ENCODE measurements around the gene AK9. TPM values are rescaled to one million over a fixed set of nuclear protein-coding genes. Genes with fewer than 3 reads are reported as not detected.

Gene AK9
- total RNA-seq, 2 experiments from 2014 or later: 8.0 to 8.2 TPM

DNA sequence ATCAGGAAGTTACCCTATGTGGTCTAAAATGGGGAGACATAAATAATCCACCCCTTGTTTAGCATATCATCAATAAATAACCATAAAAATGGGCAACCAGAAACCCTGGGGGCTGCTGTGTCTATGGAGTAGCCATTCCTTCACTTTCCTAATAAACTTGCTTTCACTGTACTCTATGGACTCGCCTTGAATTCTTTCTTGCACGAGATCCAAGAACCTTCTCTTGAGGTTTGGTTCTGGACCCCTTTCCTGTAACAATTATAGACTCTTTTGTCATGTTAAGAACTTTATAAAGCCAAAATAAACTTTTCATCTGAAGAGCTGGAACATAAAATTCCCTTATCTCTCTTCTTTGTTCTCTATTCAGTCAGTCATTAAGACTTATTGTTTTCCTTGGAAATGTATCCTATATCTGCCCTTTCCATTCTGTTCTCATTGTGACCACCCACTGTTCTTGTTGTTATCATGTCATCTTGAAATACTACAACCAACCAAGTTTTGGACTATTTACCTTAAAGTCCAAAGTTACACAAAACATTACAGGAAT lies 178.7 kb downstream of the AK9 start:
- peaks cover 4% of the 10 kb centered on the region for H3K9me3 Mint-ChIP-seq
- peaks cover 8% of the 10 kb centered on the region for H3K36me3 Mint-ChIP-seq
- H3K4me3 Mint-ChIP-seq: no peak overlapping the region
- H3K27ac Mint-ChIP-seq: no peak overlapping the region
- DNase-seq: no peak
- H3K27me3 Mint-ChIP-seq: no peaks in the 10 kb centered on the region
- POLR2A ChIA-PET: interaction anchor here (0.6 kb wide), 1 partner anchor 151 kb away, joined by 3 read pairs; no protein-coding TSS in a partner anchor
- H3K4me1 Mint-ChIP-seq: peaks cover 21% of the 10 kb centered on the region
- no peak for ATAC-seq (ENCODE audit: low read depth)

DNA sequence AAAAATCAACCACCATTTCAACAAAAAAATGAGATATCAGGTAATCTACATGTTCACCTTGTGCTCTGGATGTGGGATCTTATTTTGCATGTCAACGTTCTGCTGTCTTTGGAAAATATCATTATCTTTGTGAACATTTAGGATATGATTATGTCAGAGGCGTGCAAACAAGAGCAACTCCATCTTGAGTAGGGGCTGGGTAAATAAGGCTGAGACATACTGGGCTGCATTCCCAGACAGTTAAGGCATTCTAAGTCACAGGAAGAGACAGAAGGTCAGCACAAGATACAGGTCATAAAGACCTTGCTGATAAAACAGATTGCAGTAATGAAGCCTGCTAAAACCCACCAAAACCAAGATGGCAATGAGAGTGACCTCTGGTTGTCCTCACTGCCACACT lies 179.2 kb downstream of the AK9 start:
- ATAC-seq (ENCODE audit: low read depth) (no peak), DNase-seq (no peak)
- no peak overlapping the region for H3K4me3 Mint-ChIP-seq
- peaks cover 8% of the 10 kb centered on the region for H3K36me3 Mint-ChIP-seq
- H3K9me3 Mint-ChIP-seq: peaks cover 4% of the 10 kb centered on the region
- no peak overlapping the region for H3K27ac Mint-ChIP-seq
- peaks cover 17% of the 10 kb centered on the region for H3K4me1 Mint-ChIP-seq
- POLR2A ChIA-PET: no interaction called here
- no peaks in the 10 kb centered on the region for H3K27me3 Mint-ChIP-seq

DNA sequence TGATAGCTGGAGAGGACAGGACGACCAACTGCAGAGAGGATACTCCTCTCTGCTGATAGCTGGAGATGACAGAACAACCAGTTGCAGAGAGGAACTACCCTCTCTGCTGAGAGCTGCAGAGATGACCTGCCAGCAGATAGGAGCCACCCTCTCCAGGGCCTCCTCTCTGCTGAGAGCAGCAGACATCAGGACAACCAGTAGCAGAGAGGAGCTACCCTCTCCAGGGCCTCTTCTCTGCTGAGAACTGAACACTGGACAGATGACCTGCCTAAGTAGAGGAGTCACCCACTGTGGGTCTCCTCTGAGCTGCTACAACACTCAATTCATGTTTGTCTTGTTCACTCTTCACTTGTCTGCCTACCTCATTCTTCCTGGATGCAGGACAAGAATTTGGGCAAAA lies 180.6 kb downstream of the AK9 start:
- H3K27ac Mint-ChIP-seq: no peak overlapping the region
- peaks cover 4% of the 10 kb centered on the region for H3K9me3 Mint-ChIP-seq
- H3K4me3 Mint-ChIP-seq: no peak overlapping the region
- no peaks in the 10 kb centered on the region for H3K27me3 Mint-ChIP-seq
- DNase-seq (no peak), ATAC-seq (ENCODE audit: low read depth) (no peak)
- peaks cover 7% of the 10 kb centered on the region for H3K4me1 Mint-ChIP-seq
- H3K36me3 Mint-ChIP-seq: peaks cover 6% of the 10 kb centered on the region
- POLR2A ChIA-PET: no interaction called here

DNA sequence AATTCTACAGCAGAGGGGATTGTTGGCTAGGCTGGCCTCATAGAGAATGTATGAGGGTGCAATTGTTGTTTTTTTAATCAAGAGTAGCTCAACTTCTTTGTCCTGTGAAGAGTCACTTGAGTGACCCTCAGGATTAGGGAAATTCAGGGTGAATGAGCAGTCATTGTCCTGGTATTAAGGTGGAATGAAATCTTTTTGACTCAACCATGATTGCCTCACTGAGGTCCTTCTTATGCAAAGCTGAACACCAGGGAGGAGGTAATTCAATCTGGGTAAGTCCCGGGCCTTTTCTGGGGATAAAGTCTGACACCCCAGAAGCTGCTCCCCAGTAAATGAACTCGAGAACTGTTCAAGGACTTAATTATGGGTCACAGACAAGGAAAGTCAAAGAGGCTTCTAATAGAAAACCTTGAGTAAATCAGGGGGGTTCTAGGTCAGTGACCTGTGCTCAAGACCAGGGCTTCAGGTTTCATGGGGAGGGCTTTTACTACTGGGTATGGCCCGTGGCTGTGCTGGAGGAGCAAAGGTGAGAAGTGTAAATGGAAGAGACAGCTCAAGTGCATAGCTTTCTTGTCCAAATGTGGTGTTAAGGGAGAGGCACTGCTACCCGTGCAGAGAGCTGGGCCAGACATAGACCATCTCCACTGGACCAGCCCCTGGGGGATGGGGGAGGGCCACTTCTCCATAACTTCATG lies 182.7 kb downstream of the AK9 start:
- Mint-ChIP-seq H3K36me3 (peaks cover 3% of the 10 kb centered on the region), H3K4me3 (no peak overlapping the region), H3K27me3 (no peaks in the 10 kb centered on the region), H3K9me3 (peaks cover 4% of the 10 kb centered on the region), H3K4me1 (no peaks in the 10 kb centered on the region), H3K27ac (no peak overlapping the region)
- ATAC-seq (ENCODE audit: low read depth) (no peak), DNase-seq (no peak)
- POLR2A ChIA-PET: interaction anchor here (0.5 to 1.1 kb wide), 3 partner anchors 17 to 596 kb away, joined by 3 read pairs; partner anchors contain the start of gene CD164

DNA sequence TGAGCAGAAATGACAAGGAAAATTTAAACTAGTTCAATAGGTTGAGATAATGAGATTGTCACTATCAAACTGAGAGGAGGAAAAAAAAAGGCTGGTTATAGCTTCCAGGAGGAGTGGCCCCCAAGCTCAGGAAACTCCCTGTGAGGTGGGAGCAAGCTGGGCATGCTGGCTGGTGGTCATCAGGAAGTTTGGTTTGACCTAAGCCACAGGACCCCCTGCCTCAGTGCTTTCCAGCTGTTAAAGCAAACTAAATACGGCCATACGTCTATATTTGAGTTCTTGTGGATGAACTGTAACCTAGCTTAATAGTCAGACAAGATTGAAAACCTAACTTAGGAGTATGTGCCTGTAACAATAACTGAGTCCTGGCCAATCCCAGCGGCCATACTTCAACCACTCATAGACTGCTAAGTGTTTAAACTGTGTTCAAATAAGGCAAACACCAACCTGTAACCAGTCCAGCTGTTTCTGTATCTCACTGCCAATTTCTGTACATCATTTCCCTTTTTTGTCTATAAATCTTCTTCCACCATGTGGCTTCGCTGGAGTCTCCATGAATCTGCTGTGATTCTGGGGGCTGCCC lies 183.4 kb downstream of the AK9 start:
- peaks cover 4% of the 10 kb centered on the region for H3K9me3 Mint-ChIP-seq
- POLR2A ChIA-PET: interaction anchor here (0.5 to 1.7 kb wide), 3 partner anchors 8 to 595 kb away, joined by 3 to 6 read pairs (median 3); no protein-coding TSS in a partner anchor
- no peak overlapping the region for H3K27ac Mint-ChIP-seq
- DNase-seq (no peak), ATAC-seq (ENCODE audit: low read depth) (no peak)
- H3K36me3 Mint-ChIP-seq: peaks cover 3% of the 10 kb centered on the region
- no peaks in the 10 kb centered on the region for H3K27me3 Mint-ChIP-seq
- no peak overlapping the region for H3K4me3 Mint-ChIP-seq
- H3K4me1 Mint-ChIP-seq: no peaks in the 10 kb centered on the region

DNA sequence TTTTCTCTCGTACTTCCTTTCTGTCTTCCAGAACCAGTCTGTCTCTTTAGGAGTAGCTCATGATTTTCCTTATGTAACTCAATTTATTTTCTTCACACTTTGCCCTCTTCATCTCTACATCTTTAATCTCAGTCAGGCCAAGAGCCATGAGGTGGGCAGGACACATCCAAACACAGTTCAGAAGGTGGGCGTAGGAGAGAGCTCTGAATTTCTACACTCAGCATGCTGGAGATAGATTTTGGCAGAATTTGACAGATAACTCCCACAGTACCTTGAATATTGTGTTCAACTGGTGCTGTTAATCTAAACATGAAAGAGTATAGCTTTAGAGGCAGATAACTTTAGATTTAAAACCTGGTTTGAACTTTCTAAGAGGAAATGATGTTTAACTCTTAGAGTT lies 184.2 kb downstream of the AK9 start:
- Mint-ChIP-seq H3K27me3 (no peaks in the 10 kb centered on the region), H3K27ac (no peak overlapping the region), H3K36me3 (peaks cover 3% of the 10 kb centered on the region), H3K9me3 (peaks cover 3% of the 10 kb centered on the region), H3K4me3 (no peak overlapping the region), H3K4me1 (no peaks in the 10 kb centered on the region)
- ATAC-seq (ENCODE audit: low read depth) (no peak), DNase-seq (no peak)
- POLR2A ChIA-PET: interaction anchor here (1.7 kb wide), 1 partner anchor 8 kb away, joined by 6 read pairs; no protein-coding TSS in a partner anchor

DNA sequence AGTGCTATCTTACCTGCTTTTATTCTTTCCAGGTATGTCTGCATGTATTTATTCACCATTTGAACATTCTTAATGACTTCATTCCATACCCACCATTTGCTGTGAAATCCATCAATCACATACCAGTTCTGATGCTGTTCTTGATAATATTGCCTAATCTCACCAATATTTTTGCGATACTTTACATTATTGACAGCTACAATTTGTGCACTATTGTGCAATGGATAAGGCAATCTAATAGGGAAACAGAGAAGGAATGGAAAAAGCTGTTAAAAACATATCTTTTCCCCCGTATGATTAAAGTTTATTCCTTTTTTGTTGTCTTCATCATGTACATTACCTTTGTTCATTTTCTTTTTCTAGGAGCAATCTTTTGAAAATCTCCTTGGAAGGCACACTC lies 184.7 kb downstream of the AK9 start:
- ATAC-seq (ENCODE audit: low read depth) (no peak), DNase-seq (no peak)
- Mint-ChIP-seq H3K36me3 (peaks cover 3% of the 10 kb centered on the region), H3K4me1 (no peaks in the 10 kb centered on the region), H3K4me3 (no peak overlapping the region), H3K27ac (no peak overlapping the region), H3K27me3 (no peaks in the 10 kb centered on the region), H3K9me3 (peaks cover 2% of the 10 kb centered on the region)
- POLR2A ChIA-PET: interaction anchor here (1.7 kb wide), 1 partner anchor 9 kb away, joined by 6 read pairs; no protein-coding TSS in a partner anchor

DNA sequence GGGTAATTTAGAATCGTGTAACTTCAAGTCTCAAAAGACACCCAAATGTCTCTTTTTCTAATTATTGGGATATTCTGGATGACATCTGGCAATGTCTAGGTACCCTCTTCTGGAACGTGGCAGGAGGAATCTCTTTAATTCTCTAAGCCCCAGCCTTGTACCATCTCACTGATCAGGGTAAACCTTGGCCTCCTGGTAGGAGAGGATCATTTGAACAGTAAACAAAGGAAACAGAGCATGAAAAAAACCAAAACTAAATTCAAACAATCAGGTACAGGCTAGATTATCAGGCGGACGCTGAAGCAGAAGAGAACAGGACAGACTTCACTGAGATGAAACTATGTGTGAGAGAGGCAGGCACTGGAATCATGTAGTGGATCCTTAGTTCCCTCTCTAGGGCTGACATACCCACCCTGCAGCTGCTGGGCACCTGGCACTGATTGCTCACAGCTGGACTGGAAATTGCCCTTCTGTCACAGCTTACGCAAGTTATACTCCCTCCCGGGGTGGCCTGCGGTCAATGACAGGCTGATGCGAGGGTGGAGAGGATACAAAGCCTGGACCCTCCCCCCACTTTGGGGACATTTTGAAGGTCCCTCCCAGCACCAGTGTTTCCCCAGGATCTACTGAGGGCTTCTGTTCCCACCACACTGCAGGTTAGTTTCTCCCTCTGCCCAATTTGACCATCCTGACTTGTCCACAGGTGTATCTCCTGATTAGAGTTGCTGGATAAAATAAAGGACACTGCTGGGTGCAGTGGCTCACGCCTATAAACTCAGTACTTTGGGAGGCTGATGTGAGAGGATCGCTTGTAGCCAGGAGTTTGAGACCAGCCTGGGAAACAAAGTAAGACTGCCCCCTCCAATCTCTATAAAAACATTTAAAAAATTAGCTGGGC lies 187.4 kb downstream of the AK9 start:
- no peak overlapping the region for H3K27ac Mint-ChIP-seq
- POLR2A ChIA-PET: no interaction called here
- no peak for ATAC-seq (ENCODE audit: low read depth)
- peaks cover 2% of the 10 kb centered on the region for H3K27me3 Mint-ChIP-seq
- DNase-seq: no peak
- H3K9me3 Mint-ChIP-seq: no peaks in the 10 kb centered on the region
- H3K4me1 Mint-ChIP-seq: no peaks in the 10 kb centered on the region
- H3K4me3 Mint-ChIP-seq: no peak overlapping the region
- no peaks in the 10 kb centered on the region for H3K36me3 Mint-ChIP-seq

DNA sequence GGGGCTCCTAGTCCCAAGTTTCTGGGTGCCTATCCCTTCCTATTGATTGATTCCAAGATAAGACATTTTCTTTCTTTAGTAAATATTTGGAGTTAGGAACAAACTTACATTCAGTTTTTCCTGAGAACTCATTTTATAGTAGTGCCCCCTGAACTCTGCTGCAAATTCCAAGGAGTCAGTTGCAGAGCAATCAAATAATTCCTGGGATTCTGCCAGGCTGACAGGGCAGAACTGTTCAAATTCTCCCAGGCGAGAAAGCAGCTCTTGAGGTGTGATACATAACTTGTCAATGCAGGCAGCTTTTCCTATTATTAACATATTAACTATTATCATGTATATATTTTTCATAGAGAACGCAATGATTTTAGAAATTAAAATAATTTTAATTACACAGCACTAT lies 192.1 kb downstream of the AK9 start:
- Mint-ChIP-seq H3K27ac (no peak overlapping the region), H3K4me3 (no peak overlapping the region), H3K36me3 (no peaks in the 10 kb centered on the region), H3K9me3 (no peaks in the 10 kb centered on the region), H3K4me1 (peaks cover 6% of the 10 kb centered on the region), H3K27me3 (peaks cover 6% of the 10 kb centered on the region)
- POLR2A ChIA-PET: no interaction called here
- DNase-seq (no peak), ATAC-seq (ENCODE audit: low read depth) (no peak)

DNA sequence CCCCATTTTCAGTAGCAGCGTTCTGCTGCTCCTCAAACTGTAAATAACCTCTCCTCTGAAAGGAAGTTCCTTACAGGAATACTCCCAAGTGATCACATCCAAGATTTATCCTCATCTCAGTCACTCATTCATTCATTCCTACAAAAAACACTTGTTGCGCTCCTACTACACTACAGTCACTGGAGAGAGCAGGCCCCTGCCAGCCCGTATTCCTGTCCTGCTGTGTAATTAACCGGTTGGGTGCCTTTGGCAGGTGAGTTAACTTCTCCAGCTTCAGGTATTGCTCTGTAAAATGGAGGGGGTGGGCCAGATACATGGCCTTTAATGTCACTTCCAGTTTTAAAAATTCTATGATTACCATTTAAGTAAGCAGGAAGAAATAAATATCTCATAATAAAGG lies 192.9 kb downstream of the AK9 start:
- no peak for DNase-seq
- no peak for ATAC-seq (ENCODE audit: low read depth)
- H3K4me1 Mint-ChIP-seq: peaks cover 12% of the 10 kb centered on the region
- H3K36me3 Mint-ChIP-seq: no peaks in the 10 kb centered on the region
- peaks cover 6% of the 10 kb centered on the region for H3K27me3 Mint-ChIP-seq
- no peaks in the 10 kb centered on the region for H3K9me3 Mint-ChIP-seq
- POLR2A ChIA-PET: no interaction called here
- no peak overlapping the region for H3K4me3 Mint-ChIP-seq
- no peak overlapping the region for H3K27ac Mint-ChIP-seq

DNA sequence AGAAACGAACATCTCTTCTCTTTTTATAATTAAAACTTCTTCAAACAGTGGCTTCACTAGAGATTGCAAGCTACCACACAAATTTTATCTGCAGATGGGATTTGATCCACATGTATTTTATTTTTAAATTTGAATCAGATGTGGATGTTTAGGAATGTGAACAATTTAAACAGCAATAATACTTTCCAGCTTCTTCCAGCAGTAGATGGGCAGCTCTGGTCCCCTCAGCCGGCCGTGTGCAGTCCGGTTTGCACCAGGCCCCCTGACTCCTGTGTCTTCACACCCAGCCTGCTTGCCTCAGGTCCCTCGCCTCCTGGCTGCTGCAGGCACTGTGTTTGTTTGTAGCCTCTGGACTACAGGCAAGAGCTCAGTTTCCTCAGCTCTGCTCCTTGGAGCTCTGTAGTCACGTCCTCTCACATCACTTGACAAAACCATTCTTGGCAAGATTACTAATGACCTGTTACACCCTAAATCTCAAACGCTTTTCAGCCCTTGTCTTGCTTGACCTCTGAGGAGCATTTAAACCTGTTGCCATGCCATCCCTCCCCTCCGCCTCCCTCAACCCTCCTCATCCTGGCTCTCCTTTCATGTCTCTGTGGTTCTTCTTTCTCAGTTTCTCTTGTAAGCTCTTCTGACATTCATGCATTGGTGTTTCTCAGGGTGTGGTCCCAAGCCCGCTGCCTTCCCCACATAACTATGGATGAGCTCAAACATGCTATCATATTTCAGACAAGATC lies 194.8 kb downstream of the AK9 start:
- H3K27ac Mint-ChIP-seq: no peak overlapping the region
- DNase-seq (no peak), ATAC-seq (ENCODE audit: low read depth) (no peak)
- peaks cover 5% of the 10 kb centered on the region for H3K27me3 Mint-ChIP-seq
- H3K4me3 Mint-ChIP-seq: no peak overlapping the region
- no peaks in the 10 kb centered on the region for H3K36me3 Mint-ChIP-seq
- POLR2A ChIA-PET: no interaction called here
- H3K9me3 Mint-ChIP-seq: no peaks in the 10 kb centered on the region
- peaks cover 21% of the 10 kb centered on the region for H3K4me1 Mint-ChIP-seq

DNA sequence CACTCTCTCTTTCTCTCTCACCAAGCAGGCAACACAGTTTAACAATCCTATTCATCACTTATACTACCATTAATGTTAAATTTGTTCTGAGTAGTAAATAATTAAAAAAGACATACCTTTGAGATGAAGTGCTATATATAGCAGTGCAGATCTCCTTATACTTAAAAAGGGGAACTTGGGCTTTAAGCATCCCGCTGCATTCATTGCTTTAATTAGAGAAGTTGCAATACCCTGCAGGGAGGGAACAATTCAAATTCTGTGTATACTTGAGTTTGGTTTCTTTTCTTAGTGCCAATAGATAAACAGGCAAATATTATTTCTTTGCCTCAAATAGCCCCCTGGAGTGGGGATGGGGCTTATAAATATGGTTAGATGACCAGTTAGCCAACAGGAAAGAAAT lies 197.1 kb downstream of the AK9 start:
- POLR2A ChIA-PET: no interaction called here
- Mint-ChIP-seq H3K36me3 (no peaks in the 10 kb centered on the region), H3K27ac (no peak overlapping the region), H3K27me3 (peaks cover 4% of the 10 kb centered on the region), H3K4me3 (no peak overlapping the region), H3K9me3 (no peaks in the 10 kb centered on the region), H3K4me1 (peaks cover 29% of the 10 kb centered on the region)
- ATAC-seq (ENCODE audit: low read depth) (no peak), DNase-seq (no peak)

Measured in activated naive CD8-positive, alpha-beta T cell treated with anti-CD3 and anti-CD28 coated beads, Interleukin-2, amount 10 ng/mL, durations not matched to agents 7 days and 5 days (primary cell).